Stomach smooth muscle (tissue), 2 donors: Measurements from ENCODE around the gene B3GNT5.

Source experiments
- H3K27ac ChIP-seq: one replicate; pipeline ENCODE4 v1.7.0; 2013; ENCODE audit warnings: mild to moderate bottlenecking, low read length, inconsistent platforms
- H3K27me3 ChIP-seq, 2 donors: one replicate each; pipeline ENCODE4 v1.7.0; 2013; ENCODE audit warnings: low read length in 2 of 2; ENCODE audit not compliant: insufficient read depth in 2 of 2, control insufficient read depth in 1 of 2
- H3K36me3 ChIP-seq, 2 donors: one replicate each; pipeline ENCODE4 v1.7.0; 2013; ENCODE audit warnings: low read length in 2 of 2; ENCODE audit not compliant: control insufficient read depth in 2 of 2, insufficient read depth in 2 of 2
- H3K4me1 ChIP-seq: one replicate; pipeline ENCODE4 v1.7.0; 2013; ENCODE audit warnings: low read length; ENCODE audit not compliant: control insufficient read depth, insufficient read depth
- H3K4me3 ChIP-seq, 2 donors: one replicate each; pipeline ENCODE4 v1.7.0; 2013; ENCODE audit warnings: low read length in 2 of 2
- H3K9ac ChIP-seq, 2 donors: one replicate each; pipeline ENCODE4 v1.7.0; 2013; ENCODE audit warnings: low read length in 2 of 2, mild to moderate bottlenecking in 1 of 2
- H3K9me3 ChIP-seq, 2 donors: one replicate each; pipeline ENCODE4 v1.7.0; 2013; ENCODE audit warnings: low read length in 2 of 2; ENCODE audit not compliant: control insufficient read depth in 2 of 2
- donor health status: healthy.
- donor health status: Pancreatic carcinoma.

The B3GNT5 gene

DNA sequence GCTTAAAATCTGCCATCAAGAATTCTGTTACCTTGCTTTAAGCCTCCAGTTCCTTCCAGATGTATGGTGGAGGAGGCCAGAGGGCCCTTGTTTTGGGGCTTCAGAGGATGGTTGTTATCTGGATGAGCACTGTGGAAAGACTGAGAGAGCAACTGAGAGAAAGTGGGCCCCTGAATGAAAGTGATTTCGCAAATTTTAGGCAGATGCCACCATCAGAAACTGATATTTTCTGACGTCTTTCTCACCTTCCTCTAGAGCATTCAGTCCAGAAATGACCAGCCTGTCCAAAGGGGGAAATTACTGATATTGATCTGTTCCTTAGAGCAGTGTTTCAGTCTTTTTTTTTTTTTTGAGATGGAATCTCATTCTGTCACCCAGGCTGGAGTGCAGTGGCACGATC lies 13.4 kb downstream of the B3GNT5 start:
- H3K27me3 ChIP-seq = no peaks in the 10 kb centered on the region
- no peaks in the 10 kb centered on the region for H3K36me3 ChIP-seq
- H3K4me3 ChIP-seq = no peak overlapping the region
- H3K4me1 ChIP-seq = no peaks in the 10 kb centered on the region
- no peak overlapping the region for H3K27ac ChIP-seq
- no peak overlapping the region for H3K9ac ChIP-seq
- H3K9me3 ChIP-seq = no peaks in the 10 kb centered on the region

GRCh38 chr3:183267140-183267539 lies 14.1 kb downstream of the B3GNT5 start:
- H3K4me1 ChIP-seq = no peaks in the 10 kb centered on the region
- H3K4me3 ChIP-seq = no peak overlapping the region

GRCh38 chr3:183268366-183268765 lies 15.3 kb downstream of the B3GNT5 start:
- Histone ChIP-seq H3K4me1 (no peaks in the 10 kb centered on the region), H3K9ac (no peak overlapping the region)

More at GRCh38 chr3:183267140-183267539, 14.1 kb downstream of the B3GNT5 start:
- H3K9me3 ChIP-seq = no peaks in the 10 kb centered on the region
- no peaks in the 10 kb centered on the region for H3K36me3 ChIP-seq
- H3K27me3 ChIP-seq = no peaks in the 10 kb centered on the region
- H3K27ac ChIP-seq = no peak overlapping the region
- no peak overlapping the region for H3K9ac ChIP-seq

GRCh38 chr3:183269345-183269744 lies 16.3 kb downstream of the B3GNT5 start:
- no peaks in the 10 kb centered on the region for H3K9me3 ChIP-seq

More at GRCh38 chr3:183268366-183268765, 15.3 kb downstream of the B3GNT5 start:
- Histone ChIP-seq H3K27ac (no peak overlapping the region), H3K27me3 (no peaks in the 10 kb centered on the region), H3K36me3 (no peaks in the 10 kb centered on the region), H3K4me3 (no peak overlapping the region), H3K9me3 (no peaks in the 10 kb centered on the region)

GRCh38 chr3:183270344-183270743 lies 17.3 kb downstream of the B3GNT5 start:
- no peaks in the 10 kb centered on the region for H3K9me3 ChIP-seq
- H3K9ac ChIP-seq = no peak overlapping the region
- H3K27ac ChIP-seq = no peak overlapping the region
- no peaks in the 10 kb centered on the region for H3K4me1 ChIP-seq
- H3K36me3 ChIP-seq = no peaks in the 10 kb centered on the region
- no peaks in the 10 kb centered on the region for H3K27me3 ChIP-seq
- no peak overlapping the region for H3K4me3 ChIP-seq

More at GRCh38 chr3:183269345-183269744, 16.3 kb downstream of the B3GNT5 start:
- no peak overlapping the region for H3K9ac ChIP-seq
- H3K4me3 ChIP-seq = no peak overlapping the region
- H3K27me3 ChIP-seq = no peaks in the 10 kb centered on the region
- H3K36me3 ChIP-seq = no peaks in the 10 kb centered on the region
- no peaks in the 10 kb centered on the region for H3K4me1 ChIP-seq
- H3K27ac ChIP-seq = no peak overlapping the region

DNA sequence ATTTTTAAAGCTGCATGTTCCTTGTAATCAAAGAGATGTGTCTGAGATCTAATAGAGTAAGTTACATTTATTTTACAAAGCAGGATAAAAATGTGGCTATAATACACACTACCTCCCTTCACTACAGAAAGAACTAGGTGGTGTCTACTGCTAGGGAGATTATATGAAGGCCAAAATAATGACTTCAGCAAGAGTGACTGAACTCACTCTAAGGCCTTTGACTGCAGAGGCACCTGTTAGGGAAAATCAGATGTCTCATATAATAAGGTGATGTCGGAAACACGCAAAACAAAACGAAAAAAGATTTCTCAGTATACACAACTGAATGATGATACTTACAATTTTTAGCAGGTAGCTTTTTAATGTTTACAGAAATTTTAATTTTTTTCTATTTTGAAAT lies 19.1 kb downstream of the B3GNT5 start:
- no peaks in the 10 kb centered on the region for H3K9me3 ChIP-seq
- H3K4me1 ChIP-seq = no peaks in the 10 kb centered on the region
- no peak overlapping the region for H3K4me3 ChIP-seq
- H3K27me3 ChIP-seq = no peaks in the 10 kb centered on the region
- no peaks in the 10 kb centered on the region for H3K36me3 ChIP-seq
- H3K27ac ChIP-seq = no peak overlapping the region
- H3K9ac ChIP-seq = no peak overlapping the region

DNA sequence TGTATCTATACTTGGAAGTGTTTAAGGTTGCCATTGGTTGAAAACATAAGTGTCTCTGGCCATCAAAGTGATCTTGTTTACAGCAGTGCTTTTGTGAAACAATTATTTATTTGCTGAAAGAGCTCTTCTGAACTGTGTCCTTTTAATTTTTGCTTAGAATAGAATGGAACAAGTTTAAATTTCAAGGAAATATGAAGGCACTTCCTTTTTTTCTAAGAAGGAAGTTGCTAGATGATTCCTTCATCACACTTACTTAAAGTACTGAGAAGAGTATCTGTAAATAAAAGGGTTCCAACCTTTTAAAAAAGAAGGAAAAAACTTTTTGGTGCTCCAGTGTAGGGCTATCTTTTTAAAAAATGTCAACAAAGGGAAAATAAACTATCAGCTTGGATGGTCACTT lies 19.7 kb downstream of the B3GNT5 start:
- H3K36me3 ChIP-seq = no peaks in the 10 kb centered on the region
- no peaks in the 10 kb centered on the region for H3K27me3 ChIP-seq
- no peaks in the 10 kb centered on the region for H3K9me3 ChIP-seq
- no peak overlapping the region for H3K27ac ChIP-seq
- H3K4me1 ChIP-seq = no peaks in the 10 kb centered on the region
- no peak overlapping the region for H3K4me3 ChIP-seq
- no peak overlapping the region for H3K9ac ChIP-seq

- Histone ChIP-seq H3K27me3 (no peaks in the 10 kb centered on the region), H3K4me1 (no peaks in the 10 kb centered on the region), H3K9me3 (no peaks in the 10 kb centered on the region), H3K9ac (no peak overlapping the region), H3K4me3 (no peak overlapping the region), H3K36me3 (no peaks in the 10 kb centered on the region), H3K27ac (no peak overlapping the region)
These were observed 21.6 kb downstream of the B3GNT5 start for GRCh38 chr3:183274609-183275008.

DNA sequence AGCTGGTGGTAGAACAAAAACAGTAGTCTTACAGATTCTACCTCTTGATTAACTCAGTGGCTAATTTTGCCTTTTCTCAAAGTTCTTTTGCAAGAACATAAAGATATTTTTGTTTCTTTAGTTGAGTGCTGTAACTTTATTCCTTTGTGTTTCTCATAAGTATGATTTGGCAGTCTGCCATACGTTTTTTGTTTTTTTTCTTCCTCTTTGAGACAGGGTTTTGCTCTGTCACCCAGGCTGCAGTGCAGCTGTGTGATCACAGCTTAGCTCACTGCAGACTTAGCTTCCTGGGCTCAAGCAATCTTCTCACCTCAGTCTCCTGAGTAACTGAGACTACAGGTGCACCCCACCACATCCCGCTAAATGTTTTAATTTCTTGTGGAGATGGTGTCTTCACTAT lies 22.4 kb downstream of the B3GNT5 start:
- Histone ChIP-seq H3K9ac (no peak overlapping the region), H3K4me1 (no peaks in the 10 kb centered on the region), H3K4me3 (no peak overlapping the region), H3K36me3 (no peaks in the 10 kb centered on the region), H3K9me3 (no peaks in the 10 kb centered on the region), H3K27me3 (no peaks in the 10 kb centered on the region), H3K27ac (no peak overlapping the region)

- no peaks in the 10 kb centered on the region for H3K9me3 ChIP-seq
- H3K27ac ChIP-seq = no peak overlapping the region
- no peak overlapping the region for H3K4me3 ChIP-seq
- no peaks in the 10 kb centered on the region for H3K36me3 ChIP-seq
- H3K9ac ChIP-seq = no peak overlapping the region
- no peaks in the 10 kb centered on the region for H3K27me3 ChIP-seq
- H3K4me1 ChIP-seq = no peaks in the 10 kb centered on the region
These were observed 22.9 kb downstream of the B3GNT5 start for GRCh38 chr3:183275937-183276336.

- Histone ChIP-seq H3K4me1 (no peaks in the 10 kb centered on the region), H3K4me3 (no peak overlapping the region), H3K9ac (no peak overlapping the region), H3K27ac (no peak overlapping the region), H3K36me3 (no peaks in the 10 kb centered on the region), H3K27me3 (no peaks in the 10 kb centered on the region), H3K9me3 (no peaks in the 10 kb centered on the region)
These were observed 24.2 kb downstream of the B3GNT5 start for GRCh38 chr3:183277260-183277659.
